ENCODE measurements around the gene GPC6.

DNA sequence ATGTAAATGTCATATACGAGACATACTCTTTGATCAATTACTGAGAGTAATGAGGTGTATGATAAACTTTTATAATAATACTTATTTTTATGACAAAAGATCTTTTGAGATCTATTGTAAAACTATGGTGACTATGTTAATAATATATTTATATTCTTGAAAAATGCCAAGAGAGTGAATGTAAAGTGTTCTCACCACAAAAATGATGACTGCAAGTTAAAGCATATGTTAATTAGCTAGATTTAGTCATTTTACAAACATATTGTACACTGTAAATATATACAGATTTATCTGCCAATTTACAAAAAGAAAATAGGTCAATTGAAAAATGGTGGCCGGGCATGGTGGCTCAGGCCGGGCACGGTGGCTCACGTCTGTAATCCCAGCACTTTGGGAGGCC is 81.0 kb downstream of the GPC6 start:
- TF ChIP-seq, protein P1, sequence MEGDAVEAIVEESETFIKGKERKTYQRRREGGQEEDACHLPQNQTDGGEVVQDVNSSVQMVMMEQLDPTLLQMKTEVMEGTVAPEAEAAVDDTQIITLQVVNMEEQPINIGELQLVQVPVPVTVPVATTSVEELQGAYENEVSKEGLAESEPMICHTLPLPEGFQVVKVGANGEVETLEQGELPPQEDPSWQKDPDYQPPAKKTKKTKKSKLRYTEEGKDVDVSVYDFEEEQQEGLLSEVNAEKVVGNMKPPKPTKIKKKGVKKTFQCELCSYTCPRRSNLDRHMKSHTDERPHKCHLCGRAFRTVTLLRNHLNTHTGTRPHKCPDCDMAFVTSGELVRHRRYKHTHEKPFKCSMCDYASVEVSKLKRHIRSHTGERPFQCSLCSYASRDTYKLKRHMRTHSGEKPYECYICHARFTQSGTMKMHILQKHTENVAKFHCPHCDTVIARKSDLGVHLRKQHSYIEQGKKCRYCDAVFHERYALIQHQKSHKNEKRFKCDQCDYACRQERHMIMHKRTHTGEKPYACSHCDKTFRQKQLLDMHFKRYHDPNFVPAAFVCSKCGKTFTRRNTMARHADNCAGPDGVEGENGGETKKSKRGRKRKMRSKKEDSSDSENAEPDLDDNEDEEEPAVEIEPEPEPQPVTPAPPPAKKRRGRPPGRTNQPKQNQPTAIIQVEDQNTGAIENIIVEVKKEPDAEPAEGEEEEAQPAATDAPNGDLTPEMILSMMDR (IDR thresholded peaks at IDR 0.05; ENCODE audit: insufficient read depth, low read depth, low read length), result no peak
- no peak for TF ChIP-seq EZH2 (IDR thresholded peaks at IDR 0.05; ENCODE audit: insufficient read depth, low read length)

All from astrocyte (in vitro differentiated cells and primary cell).